GM18526 (cell line): ENCODE results near the gene CLRN2.

Experiments used
- POLR2A ChIP-seq: IDR thresholded peaks from 3 replicates; pipeline ENCODE4 v1.6.1; 2011; ENCODE audit not compliant: insufficient read length; ENCODE audit errors: extremely low read depth

CLRN2 gene

GRCh38 chr4:17514865-17515264 is at the start of gene CLRN2:
Gene CLRN2, plus strand, starts transcription at chr4:17515165. Its CDS starts 102 bp downstream, at chr4:17515267.
- TF ChIP-seq POLR2A: no peak

DNA sequence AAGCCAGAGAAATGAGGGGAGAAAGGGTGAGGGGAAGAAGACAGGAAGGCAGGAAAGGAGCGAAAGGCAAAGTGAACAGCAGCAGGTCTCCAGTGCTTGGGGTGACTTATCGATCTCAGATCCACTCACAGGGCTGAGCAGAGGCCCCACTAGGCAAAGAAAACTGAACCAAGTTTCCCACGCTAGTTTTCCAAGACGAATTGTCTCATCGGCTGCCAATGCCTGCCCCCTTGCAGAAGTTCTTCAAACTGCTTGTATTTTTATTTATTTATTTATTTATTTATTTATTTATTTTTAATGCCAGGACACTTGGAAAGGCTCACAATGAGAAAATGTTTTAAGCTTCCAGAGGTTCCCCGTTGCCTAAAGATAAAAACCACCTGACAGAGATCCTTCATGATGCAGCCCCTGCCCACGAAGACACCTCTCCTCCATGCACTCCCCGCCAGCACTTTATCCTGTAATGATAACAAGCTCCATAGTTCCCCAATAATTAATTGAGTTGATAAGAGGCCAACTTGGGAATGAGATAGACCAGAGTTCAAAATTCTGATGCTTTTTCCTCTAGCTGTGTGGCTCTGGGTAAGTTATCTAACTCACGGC is 46.2 kb upstream of the CLRN2 start:
- TF ChIP-seq POLR2A: no peak

GRCh38 chr4:17469931-17470674 is 44.9 kb upstream of the CLRN2 start:
- TF ChIP-seq POLR2A: no peak

- no peak for TF ChIP-seq POLR2A
Observed at GRCh38 chr4:17475481-17475880, 39.5 kb upstream of the CLRN2 start.

- no peak for TF ChIP-seq POLR2A
Observed at GRCh38 chr4:17476853-17477252, 38.1 kb upstream of the CLRN2 start.

GRCh38 chr4:17477774-17478472 is 37.0 kb upstream of the CLRN2 start:
- no peak for TF ChIP-seq POLR2A

DNA sequence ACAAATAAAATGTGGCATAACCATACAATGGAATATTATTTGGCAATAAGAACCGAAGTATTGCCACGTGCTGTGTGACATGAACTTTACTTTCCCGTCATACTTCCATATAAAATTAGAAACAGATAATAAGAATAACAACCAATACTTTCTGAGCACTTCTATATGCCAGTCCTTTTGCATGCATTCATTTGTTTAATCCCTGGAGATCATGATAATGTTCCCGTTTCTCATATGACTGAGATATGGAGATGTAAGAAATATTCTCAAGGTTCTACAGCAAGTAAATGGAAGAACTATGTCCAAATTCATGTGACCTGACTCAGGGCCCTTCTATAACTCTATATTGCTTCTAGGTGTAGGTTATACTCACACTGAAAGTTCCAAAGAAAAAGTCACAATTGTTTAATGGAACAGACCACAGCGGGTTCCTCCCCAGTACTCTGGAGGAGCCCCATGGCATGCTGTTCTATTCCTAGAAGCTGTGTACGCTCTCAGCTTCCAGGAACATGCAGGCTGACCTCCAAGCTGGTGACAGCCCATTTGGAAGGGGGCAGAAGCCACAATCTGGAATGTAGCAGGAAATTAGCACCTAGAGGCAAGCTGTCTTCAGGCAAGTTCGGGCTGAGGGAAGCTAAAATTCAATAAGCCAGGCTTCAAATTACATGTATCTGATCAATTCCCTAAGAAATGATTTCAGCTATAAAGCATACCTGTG is 34.6 kb upstream of the CLRN2 start:
- no peak for TF ChIP-seq POLR2A

DNA sequence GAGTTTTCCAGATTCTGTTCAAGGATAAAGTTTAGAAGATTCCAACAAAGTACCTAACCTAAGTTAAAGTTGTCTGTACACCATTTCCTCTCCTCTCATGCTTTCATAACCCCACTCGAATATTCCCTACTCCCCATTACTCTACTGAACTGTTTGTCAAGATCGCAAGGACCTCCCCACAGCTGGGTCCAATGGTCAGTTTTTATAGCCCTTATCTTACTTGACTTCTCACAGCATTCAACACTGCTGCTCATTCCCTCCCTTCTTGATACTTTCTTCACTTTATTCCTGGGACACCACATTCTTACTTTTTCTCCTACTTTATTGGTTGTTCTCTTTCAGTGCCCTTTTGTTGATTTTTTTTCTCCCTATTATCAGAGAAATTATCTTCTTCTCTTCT is 34.0 kb upstream of the CLRN2 start:
- TF ChIP-seq POLR2A: no peak

DNA sequence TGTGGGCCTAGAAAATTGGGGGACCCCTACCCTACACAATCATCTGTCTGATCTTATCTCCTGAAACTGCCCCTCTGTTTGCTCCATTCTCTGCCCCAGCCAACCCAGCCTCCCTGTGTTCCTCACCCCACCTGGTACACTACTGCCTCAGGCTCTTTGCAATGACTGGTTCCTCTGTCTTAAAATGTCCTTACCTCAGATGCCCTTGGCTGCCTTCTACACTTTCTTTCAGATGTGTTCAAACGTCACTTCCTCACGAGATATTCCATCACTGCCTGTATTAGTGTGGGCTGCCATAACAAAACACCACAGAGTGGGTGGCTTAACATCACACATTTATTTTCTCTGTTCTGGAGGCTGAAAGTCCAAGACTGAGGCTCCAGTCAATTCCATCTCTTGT is 32.2 kb upstream of the CLRN2 start:
- no peak for TF ChIP-seq POLR2A

DNA sequence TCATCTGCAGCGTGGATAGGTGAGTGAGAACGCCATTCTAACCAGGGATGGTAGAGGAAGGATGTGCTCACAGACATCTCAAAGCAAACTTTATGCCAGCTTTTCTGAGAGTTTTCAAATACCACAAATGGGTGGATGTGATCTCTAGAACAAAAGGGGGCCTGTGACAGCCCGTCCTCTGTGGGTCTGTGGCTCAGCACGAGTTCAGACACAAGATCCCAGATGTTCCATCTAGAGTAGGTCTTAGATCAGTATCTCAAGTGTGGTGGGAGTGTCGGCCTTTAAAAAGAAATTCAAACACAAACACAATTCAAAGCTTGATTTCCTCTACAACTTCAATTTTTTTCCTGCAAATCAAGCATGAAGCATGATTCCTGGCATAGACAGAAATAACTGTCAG is 25.8 kb upstream of the CLRN2 start:
- TF ChIP-seq POLR2A: no peak

- no peak for TF ChIP-seq POLR2A
Observed at GRCh38 chr4:17489721-17490120, 25.2 kb upstream of the CLRN2 start.

GRCh38 chr4:17490575-17491059 is 24.3 kb upstream of the CLRN2 start:
- no peak for TF ChIP-seq POLR2A

DNA sequence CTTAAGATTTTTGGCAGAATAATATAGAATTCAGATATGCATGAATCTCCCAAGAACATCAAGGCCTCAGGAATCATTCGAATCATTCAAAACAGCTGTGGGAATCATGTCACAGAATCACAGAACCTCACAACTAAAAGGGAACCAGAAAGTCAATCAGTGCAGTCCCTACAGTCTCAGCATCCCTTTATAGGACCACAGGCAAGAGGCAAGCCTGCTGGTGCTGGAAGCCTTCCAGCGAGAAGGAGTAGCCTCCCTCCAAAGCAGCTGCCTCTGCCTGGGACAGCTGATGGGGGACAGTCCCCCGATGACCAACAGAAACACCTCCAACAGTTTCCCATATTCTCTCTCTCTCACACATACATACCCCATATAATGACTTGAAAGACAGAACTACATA is 23.8 kb upstream of the CLRN2 start:
- no peak for TF ChIP-seq POLR2A

DNA sequence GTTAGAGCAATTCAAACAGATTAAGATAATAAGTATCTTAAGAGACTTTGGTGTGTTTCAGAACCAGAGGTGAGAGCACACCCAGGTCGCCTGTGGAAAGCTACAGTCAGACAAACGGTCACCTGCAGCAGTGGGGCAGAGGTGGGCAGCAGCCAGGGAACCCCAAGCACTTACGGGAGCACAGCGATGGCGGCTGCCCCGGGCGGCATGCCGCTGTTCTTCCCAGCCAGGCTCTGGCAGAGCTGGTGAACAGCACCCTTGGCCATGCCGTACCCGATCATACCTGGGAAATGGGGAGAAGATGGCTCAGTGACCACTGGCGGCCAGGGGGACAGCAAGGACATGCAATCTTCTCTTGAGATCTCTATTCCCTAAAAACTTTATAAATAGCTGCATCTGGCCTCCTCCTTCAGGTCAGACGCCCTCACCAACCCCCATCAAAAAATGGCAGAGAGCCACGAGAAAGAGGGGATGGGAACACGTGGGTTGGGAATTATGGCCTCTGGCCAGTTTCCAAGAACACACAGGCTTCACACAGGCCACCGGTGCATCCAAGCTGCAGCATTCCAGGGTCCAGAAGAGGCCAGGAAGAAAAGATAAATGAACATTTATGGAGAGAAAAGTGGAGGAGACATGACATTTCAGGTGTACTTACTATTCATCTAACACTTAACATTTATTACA is 22.8 kb upstream of the CLRN2 start:
- no peak for TF ChIP-seq POLR2A

- no peak for TF ChIP-seq POLR2A
Observed at GRCh38 chr4:17492876-17493275, 22.1 kb upstream of the CLRN2 start.
